KG1 (cell line): ENCODE results near the gene SPIB.
"Not testable (repeated sequence)": the region's sequence is repeated elsewhere in the genome, so short reads cannot be mapped to it uniquely, and the experiment has no call there.

Source experiments
- DNase-seq: peaks from one replicate; lab custom pipeline; 2025; lab: John Stamatoyannopoulos, UW

The SPIB gene

DNA sequence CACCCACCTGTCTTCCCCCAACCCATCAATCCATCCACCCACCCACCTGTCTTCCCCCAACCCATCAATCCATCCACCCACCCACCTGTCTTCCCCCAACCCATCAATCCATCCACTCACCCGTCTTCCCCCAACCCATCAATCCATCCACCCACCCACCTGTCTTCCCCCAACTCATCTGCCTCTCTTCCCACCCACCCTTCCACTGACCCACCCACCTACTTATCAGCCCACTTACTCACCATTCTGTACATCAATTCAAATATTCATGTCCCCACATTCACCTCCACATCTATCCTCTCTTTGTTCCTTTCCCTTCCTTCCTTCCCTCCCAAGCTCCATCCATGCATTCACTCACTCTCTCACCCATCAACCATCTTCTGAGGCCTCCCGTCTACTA lies 20.4 kb downstream of the SPIB start:
- not testable (repeated sequence) for DNase-seq

DNA sequence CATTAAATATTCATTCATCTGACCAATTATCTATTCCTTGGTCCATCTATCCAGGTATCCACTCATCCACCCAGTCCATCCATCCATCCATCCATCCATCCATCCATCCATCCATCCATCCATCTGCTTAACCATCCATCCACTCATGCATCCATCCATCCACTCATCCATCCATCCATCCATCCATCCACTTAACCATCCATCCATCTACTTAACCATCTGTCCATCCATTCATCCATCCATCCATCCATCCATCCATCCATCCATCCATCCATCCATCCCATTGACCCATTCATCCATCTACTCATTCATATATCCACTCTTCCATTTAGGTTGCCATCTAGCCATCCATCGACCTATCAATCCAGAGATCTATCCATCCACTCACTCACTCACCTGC lies 25.3 kb downstream of the SPIB start:
- no peak for DNase-seq

DNA sequence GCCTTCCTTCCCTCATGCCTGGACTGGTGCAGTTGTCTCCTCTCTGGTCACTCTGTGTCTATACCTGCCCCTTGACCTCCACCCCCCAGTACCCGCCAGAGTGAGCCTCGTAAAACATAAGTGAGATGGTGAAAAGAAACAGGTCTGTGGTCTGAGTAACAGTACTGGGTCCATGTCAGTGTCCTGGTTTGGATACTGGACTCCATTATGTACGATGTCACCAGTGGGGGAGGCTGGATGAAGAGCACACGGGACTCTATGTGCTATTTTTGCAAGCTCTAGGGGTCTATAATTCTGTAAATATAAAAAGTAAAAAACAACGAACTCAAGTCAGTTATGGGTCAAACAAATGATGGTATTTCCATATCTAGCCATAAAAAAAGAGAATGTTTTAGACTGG lies 28.3 kb downstream of the SPIB start:
- no peak for DNase-seq

DNA sequence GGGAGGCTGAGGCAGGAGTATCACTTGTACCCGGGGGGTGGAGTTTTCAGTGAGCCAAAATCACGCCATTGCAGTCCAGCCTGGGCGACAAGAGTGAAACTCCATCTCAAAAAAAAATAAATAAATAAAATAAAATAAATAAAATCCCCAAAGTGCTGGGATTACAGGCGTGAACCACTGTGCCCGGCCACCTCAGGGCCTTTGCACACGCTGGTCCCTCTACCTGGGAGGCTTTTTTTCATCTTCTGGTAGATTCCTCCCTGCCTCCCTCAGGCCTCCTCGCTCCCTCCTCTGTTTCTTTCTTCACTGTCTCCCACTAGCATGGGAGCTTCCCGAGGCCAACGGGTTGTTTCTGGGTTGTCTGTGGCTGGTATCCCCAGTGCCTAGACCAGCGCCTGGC lies 29.0 kb downstream of the SPIB start:
- DNase-seq: no peak

DNA sequence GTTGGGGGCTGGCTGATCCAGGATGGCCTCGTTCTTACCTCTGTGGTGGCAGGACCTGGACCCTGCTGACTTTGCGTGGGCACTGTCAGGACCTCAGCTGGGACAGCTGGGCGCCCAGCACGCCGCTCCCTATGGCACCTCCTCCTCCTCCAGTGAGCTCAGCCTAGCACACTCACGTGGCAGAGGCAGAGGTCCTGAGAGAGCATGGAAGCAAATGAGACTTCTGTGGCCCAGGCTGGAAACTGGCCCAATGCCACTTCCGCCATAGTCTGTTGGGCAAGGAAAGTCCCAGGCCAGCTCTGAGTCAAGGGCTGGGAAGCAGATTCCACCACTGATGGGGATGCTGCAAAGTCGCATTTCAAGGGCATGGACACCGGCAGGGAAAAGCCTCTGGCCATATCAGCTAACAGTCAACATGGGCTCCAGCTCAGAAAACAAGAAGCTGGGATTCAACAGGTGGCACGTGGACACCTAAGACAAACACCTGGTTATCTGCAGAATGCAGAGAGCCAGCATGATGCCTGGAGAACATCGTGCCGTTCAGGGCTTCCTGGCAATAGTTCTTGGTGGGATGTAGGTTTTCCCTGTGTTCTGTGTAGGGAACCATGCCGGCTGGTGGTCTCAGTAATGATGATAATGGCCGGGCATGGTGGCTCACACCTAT lies 30.6 kb downstream of the SPIB start:
- no peak for DNase-seq

DNA sequence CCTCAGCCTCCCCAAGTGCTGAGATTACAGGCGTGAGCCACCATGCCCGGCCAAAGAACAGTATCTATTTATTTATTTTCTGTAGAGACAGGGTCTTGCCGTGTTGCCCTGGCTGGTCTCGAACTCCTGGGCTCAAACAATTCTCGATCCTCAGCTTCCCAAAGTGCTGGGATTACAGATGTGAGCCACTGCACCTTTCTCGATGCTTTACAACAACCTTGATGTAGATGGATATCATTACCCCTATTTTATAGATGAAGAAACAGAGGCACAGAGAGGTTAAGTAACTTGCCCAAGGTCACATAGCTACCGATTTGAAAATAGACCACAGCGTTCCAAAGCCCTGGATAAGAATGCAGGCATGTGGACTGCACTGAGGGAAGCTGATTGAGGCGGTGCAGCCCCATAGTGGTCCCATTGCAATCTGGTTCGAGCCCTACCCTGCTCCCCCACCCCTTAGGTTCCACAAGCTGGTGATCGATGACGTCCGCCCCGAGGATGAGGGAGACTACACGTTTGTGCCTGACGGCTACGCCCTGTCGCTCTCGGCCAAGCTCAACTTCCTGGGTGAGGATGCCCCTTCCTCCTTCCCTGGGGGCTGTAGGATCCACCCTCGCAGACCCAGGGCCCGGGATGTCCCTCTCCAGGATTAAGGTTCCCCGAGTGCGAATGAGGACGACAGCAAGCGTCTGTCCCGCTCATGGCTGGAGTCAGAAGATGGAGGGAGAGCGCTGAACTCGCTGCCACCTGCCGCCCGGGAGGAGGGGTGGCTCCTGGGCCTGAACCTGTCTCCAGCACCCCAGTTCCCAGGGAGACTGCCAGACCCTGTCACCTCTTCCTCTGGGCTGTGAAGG lies 31.9 kb downstream of the SPIB start:
- no peak for DNase-seq

DNA sequence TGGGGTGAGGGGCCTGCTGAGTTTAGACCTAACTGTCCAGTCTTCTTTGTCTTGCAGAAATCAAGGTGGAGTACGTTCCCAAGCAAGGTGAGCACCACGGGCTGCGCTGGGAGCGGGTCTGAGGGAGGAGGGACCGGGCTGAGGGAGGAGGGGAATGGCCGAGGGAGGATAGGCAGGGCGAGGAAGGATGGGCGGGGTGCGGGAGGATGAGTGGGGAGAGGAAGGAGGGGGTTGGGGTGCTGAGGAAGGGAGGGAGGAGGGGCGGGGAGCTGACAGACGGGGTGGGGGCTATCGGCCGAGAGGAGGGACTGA lies 32.4 kb downstream of the SPIB start:
- no peak for DNase-seq

DNA sequence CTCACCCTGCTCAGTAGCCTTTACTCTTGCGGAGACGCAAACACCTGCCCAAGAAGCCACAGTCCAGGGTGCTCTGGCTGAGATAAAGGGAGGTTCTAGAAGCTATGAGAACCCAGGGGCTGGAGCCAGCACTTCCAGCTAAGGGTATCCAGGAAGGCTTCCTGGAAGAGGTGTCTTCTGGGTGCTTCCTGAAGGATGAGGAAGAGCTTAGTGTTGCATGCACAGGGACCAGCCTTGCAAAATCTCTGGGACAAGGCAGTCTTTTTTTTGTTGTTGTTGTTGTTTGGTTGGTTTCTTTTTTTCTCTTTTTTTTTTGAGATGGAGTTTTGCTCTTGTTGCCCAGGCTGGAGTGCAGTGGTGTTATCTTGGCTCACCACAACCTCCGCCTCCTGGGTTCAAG lies 34.5 kb downstream of the SPIB start:
- no peak for DNase-seq

DNA sequence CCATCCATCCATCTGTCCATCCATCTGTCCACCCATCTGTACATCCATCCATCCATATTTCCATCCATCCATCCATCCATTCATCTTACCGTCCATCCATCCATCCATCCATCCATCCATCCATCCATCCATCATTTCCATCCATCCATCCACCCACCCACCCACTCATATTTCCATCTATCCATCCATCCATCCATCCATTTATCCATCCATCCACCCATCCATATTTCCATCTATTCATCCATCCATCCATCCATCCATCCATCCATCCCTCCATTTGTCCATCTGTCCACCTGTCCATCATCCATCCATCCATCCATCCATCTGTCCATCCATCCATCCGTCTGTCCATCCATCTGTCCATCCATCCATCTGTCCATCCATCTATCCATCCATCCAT lies 37.3 kb downstream of the SPIB start:
- no peak for DNase-seq

DNA sequence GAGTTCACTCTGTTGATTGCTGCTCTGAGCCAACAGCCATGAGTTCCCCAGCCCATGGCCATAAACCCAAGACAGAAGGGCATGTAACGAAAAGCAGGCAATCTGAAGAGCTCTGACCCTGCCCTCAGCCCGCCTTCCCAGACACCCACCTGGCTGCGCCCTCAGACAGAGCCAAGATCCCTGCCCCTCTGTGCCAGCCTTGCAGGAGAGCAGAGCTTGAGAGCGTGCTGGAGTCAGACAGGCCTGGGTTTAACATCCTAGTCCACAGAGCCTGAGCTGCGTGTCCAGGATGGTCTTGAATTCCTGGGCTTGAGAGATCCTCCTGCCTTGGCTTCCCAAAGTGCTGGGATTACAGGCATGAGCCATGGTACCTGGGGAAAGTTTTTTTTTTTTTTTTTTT lies 38.6 kb downstream of the SPIB start:
- no peak for DNase-seq

DNA sequence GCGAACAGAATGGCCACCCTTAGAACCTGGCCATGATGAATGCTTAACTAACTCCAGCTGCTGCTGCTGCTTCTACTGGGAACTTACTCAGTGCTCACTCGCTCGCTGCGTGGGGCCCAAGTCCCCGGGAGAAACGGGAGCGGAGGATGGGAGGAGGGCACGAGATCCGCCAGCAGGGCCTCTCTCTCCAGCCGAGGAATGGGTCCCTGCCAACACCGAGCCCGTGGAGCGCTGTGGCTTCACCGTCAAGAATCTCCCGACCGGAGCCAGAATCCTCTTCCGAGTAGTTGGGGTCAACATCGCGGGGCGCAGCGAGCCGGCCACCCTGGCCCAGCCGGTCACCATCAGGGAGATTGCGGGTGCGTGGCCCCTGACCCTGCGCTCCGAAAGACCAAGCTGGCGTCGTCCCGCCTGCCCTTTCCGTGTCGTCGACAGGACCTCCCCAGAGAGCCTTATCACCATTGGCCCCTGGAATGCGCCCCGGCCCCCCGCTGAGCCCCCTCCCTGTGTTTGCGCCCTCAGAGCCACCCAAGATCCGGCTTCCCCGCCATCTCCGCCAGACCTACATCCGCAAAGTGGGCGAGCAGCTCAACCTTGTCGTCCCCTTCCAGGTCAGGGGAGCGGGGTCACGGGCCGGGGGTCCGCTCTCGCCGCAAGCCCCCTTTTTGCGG lies 39.8 kb downstream of the SPIB start:
- DNase-seq: no peak

DNA sequence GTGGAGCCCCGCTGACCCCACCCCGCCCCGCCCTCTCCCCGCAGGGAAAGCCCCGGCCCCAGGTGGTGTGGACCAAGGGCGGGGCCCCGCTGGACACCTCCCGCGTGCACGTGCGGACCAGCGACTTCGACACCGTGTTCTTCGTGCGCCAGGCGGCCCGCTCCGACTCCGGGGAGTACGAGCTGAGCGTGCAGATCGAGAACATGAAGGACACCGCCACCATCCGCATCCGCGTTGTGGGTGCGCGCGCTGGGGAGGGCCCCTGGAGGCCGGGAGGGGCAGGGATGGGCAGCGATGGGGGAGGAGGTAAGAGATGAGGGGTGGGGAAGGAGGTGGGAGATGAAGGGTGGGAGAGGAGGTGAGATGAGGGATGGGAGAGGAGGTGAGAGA lies 40.3 kb downstream of the SPIB start:
- DNase-seq: no peak

DNA sequence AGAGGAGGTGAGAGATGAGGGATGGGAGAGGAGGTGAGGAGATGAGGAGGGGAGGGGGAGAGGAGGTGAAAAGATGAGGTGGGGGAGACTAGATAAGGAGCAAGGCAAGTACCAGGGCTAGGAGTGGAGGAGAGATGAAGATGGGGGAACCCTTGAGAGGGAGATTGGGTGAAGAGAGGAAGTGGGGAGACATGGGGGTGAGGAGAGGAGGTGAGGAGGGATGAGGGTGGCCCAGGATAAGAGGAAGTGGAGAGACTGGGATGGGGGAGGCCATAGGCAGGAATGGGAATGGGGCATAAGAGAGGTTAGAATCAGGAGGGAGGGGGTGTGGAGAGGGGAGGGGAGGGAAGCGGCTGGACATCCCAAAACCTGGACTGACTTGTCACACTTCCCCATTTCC lies 40.9 kb downstream of the SPIB start:
- DNase-seq: no peak

DNA sequence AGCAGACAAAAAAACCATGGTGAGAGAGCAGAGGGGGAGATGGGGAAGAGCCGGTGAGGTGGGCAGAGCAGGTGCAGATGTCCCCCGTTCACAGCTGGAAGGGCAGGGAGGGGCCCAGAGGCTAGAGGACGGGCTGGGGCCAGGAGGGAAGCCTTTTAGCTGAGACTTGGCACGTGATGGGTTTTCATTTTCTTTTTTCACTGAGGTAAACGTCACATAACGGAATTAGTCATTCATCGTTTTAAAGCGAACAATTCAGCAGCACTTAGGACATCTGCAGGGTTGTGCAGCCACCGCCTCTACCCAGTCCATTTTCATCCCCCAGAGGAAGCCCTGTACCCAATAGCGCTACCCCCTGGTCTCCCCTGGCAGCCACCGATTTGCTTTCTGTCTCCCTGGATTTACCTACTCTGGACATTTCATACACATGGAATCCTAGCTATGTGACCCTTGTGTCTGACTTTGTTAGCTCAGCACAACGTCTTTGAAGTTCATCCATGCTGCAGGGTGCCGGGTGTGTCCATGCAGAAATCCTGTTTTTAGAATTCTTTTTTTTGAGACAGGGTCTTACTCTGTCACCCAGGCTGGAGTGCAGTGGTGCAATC lies 41.5 kb downstream of the SPIB start:
- DNase-seq: no peak

DNA sequence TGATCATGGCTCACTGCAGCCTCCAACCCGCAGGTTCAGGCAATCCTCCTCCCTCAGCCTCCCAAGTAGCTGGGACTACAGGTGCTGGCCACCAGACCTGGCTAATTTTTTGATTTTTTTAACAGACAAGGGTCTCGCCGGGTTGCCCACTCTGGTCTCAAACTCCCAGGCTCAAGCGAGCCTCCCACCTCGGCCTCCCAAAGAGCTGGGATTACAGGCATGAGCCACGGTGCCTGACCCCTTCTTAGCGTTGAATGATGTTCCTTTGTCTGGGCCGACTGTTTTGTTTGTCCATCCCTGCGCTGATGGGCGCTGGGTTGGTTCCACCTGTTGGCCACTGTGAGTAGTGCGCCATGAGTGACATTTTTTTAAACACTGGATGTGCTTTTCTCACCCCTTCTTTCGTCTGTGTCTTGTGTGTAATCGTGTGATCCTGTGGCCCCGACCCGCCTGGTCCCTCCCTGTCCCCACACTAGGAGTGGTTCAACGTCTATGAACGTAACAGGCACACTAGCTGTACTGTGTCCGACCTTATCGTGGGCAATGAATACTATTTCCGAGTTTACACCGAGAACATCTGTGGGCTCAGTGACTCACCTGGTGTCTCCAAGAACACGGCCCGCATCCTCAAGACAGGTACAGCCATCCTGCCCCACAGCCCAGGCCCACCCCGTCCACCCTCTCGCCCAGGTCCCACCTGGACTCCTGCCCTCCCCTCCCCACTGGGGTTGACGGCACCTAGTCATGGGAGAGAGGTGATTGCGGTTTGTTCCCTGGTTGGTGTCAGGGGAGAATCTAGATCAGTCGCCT lies 42.5 kb downstream of the SPIB start:
- peak; percentile 37 for DNase-seq

DNA sequence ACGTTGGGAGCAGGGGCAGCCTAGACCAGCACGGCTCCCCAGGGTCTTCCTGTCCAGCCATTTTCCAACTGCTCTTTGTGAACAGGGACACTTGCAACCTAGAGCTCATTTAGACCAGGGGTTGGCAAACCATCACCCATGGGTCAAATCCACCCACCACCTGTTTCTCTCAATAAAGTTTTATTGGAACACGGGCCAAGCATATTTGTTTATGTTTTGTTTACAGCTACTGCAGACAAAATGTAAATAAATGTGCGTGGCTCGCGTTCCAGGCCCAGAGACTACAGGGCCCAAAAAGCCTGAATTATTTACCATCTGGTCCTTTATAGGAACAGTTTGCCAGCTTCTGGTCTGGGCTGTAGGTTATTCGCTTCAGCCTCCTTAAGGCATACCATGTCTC lies 44.2 kb downstream of the SPIB start:
- no peak for DNase-seq

DNA sequence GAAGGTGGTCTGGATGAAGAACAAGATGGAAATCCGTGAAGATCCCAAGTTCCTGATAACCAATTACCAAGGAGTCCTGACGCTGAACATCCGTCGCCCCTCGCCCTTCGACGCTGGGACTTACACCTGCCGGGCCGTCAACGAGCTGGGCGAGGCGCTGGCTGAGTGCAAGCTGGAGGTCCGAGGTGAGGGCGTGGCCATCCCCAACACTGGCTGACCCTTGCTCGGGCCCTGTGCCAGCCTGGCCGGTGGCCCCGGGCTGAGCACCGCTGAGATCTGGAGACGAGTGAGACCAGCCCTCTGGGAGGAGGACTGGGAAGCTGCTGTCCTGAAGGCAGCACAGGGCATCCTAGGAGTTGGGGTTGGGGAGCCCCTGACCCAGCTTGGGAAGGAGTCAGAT lies 45.6 kb downstream of the SPIB start:
- DNase-seq: no peak

DNA sequence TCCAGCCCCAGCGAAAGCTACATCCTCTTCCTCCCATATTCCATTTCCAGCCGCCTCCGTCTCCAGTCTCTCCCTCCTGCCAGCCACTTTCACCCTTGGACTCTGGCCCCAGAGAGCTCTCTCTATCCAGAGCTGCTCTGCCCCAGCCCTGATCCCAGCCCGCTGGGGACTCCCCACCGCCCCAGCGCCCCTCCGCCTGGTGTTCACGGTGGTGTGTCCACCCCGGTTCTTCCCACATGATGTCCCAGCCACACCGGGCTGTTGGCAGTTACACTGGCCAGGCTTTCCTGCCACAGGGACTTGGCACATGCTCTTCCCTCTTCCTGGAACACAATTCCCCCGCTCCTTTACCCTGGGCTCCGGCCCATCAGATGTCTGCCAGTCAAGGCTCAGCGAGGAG lies 46.3 kb downstream of the SPIB start:
- DNase-seq: no peak

DNA sequence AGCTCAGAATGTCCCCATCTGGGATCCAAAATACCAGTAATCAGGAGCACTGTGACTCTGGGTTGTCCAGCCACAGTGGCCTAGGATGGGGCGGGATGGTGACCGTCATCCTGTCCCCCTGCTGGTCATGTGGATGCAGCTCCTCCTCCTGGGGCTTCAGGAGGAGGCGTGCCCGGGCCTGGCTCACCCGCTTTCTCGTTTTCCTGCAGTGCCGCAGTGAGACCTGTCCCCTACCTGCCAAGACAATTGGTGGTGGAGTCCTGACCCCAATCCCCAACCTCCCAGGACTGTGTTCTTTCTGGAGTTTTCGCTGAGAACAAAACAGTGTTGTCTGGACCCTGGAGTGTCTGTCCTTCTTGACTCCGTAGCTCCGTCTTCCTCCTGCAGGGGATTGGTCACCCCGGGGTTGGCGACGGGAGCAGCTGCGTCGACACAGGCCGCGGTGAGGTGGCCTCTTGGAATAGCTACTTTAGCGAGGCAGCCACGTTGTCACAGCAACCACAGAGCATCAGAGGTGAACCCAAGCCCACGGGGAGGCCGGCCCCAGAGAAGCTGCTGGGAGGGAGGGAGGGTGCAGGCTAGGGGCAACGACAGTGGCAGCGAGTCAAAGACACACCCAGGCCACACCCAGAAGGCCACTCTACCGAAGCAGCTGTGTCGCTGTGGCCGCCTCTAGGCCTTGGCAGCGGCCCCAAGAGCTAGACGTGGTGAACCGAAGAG lies 47.4 kb downstream of the SPIB start:
- DNase-seq: no peak

DNA sequence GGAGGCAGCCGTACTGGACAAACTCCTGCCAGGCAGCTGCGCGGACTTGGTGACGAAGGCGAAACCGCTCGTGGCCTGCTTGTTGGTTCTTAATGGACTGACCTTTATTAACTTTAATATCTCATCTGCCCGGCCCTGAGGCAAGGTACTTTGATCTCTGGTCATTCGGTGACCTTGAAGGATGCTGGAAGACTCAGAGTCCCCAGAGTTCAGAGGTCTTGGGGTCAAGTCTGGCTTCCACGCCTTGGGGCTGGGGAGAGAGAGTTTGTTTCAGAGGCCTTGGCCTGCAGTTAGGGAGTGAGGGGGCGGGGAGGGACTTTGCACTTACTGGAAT lies 47.9 kb downstream of the SPIB start:
- DNase-seq: no peak

DNA sequence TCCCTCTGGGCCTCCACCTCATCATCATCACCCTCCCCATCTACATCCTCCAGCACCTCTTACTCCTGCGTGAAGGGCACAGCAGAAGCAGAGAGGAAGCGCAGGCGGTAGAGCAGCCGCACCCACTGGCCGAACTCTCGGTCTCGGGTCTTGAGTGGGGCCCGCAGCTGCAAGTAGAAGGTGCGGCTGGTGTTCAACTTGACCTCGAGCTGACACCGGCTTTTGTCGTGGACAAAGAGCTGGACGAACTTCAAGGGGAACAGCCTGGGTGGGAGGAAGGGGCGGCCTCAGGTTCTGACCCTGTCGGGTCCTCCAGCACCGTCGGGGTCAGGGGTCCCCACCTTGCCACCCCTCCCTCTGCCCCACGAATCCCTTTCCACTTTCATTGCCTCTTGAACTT lies 48.8 kb downstream of the SPIB start:
- DNase-seq: no peak

DNA sequence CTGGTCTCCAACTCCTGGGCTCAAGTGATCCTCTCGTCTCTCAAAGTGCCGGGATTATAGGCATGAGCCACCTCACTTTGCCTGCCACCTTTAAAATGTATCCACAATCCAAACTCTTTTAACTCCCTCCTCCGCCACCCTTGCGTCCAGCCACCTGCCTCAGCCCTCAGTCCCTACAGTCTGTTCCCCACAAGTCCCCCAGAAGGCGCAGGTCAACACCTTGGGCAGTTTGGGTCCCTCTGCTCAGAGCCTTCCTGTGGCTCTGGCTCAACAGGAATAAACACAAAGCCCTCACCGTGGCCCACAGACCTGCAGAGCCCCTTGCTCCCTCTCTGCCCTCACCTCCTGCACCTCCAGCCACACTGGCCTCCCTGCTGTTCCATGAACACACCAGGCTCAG lies 50.1 kb downstream of the SPIB start:
- no peak for DNase-seq
